GM21528 (cell line): ENCODE measurements around the gene C13orf46.

Experiments
- ATAC-seq: cut with Tn5 transposase; IDR thresholded peaks from one replicate; pipeline ENCODE4 v1.9.1; 2021; ENCODE audit warnings: mild to moderate bottlenecking, moderate library complexity; ENCODE audit not compliant: unreplicated experiment, low FRiP score

C13orf46 gene

GRCh38 chr13:113941571-113942191, 32.2 kb downstream of the C13orf46 start:
- no peak for ATAC-seq

DNA sequence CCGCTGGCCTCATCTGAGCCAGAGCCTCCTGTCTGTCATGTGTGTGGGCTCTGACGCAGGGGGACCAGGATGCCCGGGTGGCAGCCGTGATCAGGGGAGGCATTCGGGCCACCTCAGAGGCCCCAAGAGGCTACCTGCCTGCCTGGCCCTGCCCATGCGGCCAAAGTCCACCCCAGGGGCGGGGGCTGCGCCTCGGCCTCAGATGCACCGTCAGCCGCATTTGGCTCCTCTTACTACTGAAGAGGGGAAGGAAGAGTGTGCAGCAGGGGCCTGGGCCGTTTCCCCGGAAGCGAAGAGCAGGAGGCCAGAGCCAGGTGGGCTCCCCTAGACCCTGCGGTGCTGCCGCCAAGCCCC, 34.0 kb downstream of the C13orf46 start:
- ATAC-seq, result no peak

DNA sequence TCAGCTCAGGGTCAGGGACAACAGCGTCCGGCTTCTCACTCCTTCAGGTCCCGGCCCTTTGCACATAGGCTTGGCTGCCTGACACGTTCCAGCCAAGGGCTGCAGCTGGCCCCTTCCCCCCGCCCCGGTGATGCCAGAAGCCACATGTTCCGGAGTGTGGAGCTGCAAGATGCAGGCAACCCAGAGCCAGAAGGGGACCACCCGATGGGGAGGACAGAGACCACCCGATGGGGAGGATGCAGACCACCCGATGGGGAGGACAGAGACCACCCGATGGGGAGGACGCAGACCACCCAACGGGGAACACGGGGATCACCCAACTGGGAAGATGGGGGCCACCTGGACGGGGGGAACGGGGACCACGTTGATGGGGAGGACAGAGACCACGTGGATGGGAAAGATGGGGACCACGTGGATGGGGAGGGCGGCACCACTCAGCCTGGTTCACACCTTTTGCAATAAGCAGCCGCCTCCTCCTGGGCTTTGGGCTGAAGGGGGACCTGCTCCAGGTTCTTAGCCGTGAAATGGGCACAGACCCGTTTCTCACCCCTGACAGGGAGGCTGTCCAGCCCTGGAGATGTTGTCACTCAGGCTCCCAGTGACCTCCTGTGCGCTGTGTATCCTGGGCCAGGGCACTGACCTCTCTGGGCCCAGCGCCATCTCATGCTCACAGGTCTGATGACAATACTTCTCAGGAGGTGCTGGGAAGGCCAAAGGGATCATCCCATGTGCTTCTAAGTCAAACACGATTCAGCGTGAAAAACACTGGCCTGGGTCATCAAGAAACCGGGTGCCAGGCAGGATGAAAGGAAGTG, 34.5 kb downstream of the C13orf46 start:
- ATAC-seq, result no peak

- ATAC-seq, result no peak
Observed at GRCh38 chr13:113938716-113939115, 35.2 kb downstream of the C13orf46 start.

DNA sequence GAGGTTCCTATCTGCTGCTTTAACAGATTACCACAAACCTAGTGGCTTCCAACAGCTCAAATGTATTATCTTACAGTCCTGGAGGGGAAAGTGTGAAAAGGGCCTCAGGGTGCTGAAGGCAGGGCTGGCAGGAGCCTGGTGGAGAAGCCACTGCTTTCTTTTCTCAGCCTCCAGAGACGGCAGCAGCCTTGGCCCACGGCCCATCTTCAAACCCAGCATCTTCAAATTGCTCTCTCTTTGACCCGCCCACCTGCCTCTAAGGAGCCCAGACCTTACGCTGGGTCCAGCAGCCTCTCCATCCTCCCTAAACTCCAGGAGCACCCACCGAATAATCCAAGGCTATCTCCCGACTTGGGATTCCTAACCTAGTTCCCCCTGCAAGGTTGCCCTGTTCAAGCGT, 35.6 kb downstream of the C13orf46 start:
- ATAC-seq, result no peak

DNA sequence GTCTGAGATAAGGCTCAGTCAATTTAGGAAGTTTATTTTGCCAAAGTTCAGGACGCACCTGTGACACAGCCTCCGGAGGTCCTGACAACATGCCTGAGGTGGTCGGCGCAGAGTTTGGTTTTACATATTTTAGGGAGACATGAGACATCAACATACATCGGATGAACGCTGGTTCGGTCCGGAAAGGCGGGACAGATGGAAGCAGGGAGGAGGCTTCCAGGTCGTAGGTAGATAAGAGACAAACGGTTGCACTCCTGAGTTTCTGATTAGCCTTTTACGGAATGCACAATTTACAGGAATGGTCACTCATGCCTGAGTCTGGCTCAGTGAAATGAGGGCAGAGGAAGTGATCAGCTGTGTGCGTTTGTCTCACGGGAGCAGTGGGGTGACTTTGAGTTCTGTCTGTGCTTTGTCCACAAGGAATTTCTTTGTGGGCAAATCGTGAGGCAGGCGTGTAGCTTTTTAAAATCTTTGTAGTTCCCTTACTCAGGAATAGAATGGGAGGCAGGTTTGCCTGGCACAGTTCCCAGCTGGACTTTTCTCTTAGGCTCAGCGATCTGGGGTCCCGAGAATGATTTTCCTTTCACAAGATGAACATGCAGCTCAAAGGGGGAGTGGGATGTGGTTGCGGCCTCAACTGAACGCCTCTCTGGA, 36.2 kb downstream of the C13orf46 start:
- no peak for ATAC-seq

GRCh38 chr13:113937073-113937472, 36.8 kb downstream of the C13orf46 start:
- ATAC-seq, result no peak

DNA sequence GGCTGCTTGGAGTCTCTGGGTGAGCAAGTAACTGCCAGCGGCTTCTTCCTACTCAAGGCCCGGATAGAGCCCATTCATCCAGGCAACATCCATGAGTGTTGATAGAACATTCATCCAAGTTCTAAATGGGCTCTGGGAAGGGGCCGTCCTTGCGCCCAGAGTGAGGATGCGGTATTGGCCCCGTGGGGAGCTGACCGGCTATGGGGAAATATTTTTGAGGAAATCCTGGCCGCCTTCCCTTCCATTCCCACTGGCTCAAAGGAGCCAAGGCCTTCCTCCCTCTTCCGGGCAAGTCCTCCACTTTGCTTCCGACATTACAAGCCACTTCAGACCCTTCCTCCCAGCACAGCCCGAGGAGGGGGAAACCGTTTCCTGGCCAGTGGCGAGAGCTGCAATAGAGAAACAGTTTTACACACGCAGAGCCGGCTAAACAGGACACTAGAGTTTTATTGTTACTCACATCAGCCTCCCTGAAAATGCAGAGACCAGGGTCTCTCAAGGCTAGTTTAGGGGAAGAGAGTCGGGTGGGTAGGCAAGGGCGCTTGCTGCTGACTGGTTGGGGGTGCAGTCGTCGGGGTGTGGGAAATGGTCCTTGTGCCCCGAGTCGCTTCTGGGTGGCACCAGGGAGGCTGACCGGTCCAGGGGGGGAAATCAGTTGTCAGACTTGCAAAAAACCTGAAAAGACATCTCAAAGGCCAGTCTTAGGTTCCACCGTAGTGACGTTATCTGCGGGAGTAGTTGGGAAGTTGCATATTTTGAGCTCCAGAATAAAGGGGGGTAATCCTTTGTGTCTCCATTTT, 37.5 kb downstream of the C13orf46 start:
- no peak for ATAC-seq

DNA sequence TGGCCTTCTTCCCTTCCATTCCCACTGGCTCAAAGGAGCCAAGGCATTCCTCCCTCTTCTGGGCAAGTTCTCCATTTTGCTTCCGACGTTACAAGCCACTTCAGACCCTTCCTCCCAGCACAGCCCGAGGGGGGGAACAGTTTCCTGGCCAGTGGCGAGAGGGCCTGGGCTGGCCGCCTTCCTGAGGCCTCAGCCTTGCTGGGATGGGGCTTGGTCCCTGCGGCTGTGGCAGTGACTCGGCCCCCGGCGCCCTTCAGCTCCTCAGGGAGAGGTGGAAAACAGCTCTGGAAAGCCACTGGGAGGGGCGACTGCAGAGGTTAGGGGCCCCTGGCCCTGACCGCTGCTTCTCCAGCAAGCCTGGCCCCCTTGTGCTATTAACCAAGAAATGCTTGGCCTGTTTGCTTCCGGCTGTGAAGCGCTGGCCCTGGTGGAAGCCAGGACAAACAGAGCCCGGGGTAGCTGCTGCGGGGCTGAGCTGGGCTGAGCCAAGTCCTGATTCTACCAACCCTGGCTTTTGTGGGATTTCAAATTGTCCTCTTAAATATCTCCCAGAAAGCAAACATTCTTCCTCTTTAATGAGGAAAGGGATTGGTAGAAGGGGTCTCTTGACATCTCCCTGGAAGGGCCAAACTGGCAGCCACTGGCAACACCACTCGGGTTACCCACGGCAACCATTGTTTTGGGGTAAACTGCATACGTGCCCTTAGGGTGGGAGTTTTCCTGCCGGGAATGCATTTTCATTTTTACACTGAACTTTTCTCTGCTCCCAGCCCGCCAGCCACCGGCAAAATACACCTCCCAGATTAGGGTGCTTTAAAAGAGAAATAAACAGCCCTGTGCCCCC, 38.7 kb downstream of the C13orf46 start:
- ATAC-seq, result no peak

GRCh38 chr13:113934576-113934975, 39.3 kb downstream of the C13orf46 start:
- ATAC-seq, result no peak

- ATAC-seq, result no peak
Observed at GRCh38 chr13:113933901-113934300, 40.0 kb downstream of the C13orf46 start.

DNA sequence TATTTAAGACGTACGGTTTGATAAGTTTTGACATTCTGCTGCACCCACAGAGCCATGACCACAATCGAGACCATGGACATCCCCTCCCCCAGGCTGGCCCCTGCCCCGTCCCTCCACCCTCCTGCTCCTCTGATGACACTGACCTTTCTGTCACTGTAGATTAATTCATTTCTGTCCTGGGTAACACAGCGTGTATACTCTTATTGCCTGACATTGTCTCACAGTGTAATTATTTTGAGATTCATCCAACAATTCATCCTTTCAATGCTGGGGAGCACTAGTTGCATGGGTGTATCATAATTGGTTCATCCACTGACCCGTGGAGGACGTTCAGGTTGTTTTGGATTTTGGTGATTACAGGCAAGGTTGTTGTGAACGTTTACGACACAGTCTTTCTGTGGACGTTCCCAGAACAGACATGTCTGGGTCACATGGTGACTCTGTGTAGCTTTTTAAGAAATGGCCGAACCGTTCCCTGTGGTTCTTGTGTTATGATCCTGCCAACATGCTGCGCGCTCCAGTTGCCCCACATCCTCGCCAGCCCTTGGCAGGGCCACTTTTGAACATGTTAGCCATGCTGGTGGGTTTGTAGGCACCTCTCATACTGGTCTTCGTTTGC, 41.9 kb downstream of the C13orf46 start:
- no peak for ATAC-seq

- no peak for ATAC-seq
Observed at GRCh38 chr13:113930671-113931637, 42.9 kb downstream of the C13orf46 start.

DNA sequence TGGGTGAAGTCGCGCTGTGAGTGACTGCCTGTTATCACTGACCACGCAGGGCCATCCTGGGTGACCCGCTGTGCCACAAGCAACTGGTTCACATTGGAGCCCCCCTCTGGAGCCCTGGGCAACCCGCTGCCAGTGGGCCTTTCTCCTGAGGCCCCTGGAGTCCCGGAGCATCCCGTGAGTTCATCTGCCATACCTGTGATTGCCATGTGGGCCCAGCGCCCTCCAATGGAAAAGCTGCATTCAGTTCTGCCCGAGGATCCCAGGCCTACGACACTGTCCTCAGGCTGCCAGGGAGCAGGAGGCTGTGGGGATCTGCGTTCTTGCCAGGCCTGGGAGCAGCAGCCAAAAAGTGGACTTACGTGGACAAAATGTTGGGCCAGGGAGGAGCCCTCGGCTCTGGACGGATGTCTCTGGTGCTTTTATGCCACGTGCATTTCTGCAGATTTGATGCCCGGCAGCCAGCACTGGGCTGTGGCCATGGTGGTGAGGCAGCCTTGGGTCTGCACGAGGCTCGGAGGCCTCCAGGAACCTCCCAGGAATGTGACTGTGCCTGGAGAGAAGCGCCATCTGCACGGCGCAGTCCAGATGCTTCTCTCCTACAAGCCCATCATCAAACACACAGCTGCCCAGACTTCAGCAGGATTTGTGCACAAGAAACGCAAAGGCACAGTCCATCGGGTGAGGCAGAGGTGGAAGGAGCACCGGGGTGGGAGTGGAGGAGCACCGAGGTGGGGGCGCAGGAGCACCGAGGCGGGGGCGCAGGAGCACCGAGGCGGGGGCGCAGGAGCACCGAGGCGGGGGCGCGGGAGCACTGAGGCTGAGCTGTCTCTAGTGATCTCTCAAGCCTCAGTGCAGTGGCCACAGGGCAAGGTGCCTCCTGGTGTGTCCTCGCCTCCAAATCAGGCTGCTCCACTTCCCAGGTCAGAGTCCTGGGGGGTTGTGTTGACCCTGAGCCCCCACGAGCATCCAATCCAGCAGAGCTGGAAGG, 44.0 kb downstream of the C13orf46 start:
- ATAC-seq, result no peak

- ATAC-seq, result no peak
Observed at GRCh38 chr13:113928685-113929627, 44.9 kb downstream of the C13orf46 start.
